HAP-1 (cell line): ENCODE data around the gene PCAT7.
"Not testable (repeated sequence)": the region's sequence is repeated elsewhere in the genome, so short reads cannot be mapped to it uniquely, and the experiment has no call there.

Source experiments
- DNase-seq, 2 experiments: peaks; one replicate each; pipeline ENCODE4 v3.0.0-alpha.2; 2016 to 2020; ENCODE audit warnings: low spot score in 2 of 2
- H3K27me3 ChIP-seq: fragments of 250-450 bp; sonication (Bioruptor Pico); 2 replicates; pipeline ENCODE4 v1.5.1; 2020; ENCODE audit warnings: low read depth, mild to moderate bottlenecking, moderate library complexity
- H3K36me3 ChIP-seq: fragments of 250-450 bp; sonication (Bioruptor Pico); replicated peaks from 2 replicates; pipeline ENCODE4 v1.5.1; 2020; ENCODE audit warnings: mild to moderate bottlenecking
- H3K4me1 ChIP-seq: fragments of 250-450 bp; sonication (Bioruptor Pico); 2 replicates; pipeline ENCODE4 v1.5.1; 2020; ENCODE audit warnings: mild to moderate bottlenecking
- H3K4me3 ChIP-seq: fragments of 250-450 bp; sonication (Bioruptor Pico); 2 replicates; pipeline ENCODE4 v1.5.1; 2020; ENCODE audit warnings: mild to moderate bottlenecking, moderate library complexity
- H3K9me3 ChIP-seq: fragments of 250-450 bp; sonication (Bioruptor Pico); 2 replicates; pipeline ENCODE4 v1.5.1; 2020; ENCODE audit warnings: mild to moderate bottlenecking, moderate library complexity
- in situ Hi-C: fragments of 300-500 bp; cut with MboI; formaldehyde crosslinking; loops from 3 replicates; pipeline ENCODE4 v1.14.3; 2020; ENCODE audit warnings: low sequenced_read_pairs, inconsistent platforms, mixed read lengths

The PCAT7 gene

DNA sequence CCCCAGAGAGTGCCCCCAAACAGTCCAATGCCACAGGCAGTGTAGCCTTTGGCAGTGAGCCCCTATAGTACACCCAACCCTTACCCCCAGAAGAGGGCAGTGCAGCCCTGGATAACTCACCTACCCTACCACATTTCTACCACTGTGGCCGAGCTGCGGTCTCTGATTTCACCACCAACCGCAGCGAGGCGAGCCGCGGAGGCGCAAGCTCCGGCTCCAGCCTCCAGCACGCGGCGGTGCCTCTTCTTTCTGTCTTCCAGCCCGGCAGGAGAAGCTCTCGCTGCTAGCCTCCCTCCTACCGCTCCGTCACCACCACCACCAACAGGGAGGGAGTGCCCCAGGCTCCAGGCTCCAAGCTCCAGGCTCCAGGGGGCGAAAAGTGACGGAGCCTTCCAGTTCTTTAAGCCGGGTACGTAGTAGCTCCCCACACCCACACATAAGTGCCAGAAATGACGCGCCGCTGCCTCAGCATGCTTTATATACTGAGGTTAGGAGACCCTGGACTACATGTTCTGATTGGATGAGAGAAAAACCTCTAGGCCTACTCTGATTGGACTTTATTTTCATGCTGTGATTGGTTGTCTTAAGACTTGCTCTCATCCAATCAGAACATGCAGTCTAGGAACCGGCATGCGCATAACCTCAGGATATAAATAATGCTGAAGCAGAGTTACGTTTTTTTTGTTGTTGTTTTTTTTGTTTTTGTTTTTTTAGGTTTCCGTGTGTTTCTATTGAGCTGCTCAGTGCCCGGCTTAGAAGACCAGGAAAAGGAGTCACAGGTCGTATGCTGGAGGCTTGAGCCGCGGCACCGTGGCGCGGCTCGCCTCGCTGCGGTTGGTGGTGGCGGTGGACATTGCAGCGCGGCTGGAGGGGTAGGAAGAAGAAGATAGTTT is at the start of gene PCAT7:
Gene PCAT7, plus strand, starts transcription at position 645 of the 893 bp plus-strand sequence.
- Histone ChIP-seq H3K4me3 (peak within 1 kb of the TSS; percentile 51), H3K36me3 (no peaks in the 10 kb centered on the region), H3K27me3 (no peaks in the 10 kb centered on the region), H3K4me1 (peaks cover 7% of the 10 kb centered on the region; the same call in 1 of the 2 replicates), H3K9me3 (peaks cover 4% of the 10 kb centered on the region)
- in situ Hi-C loops, result no loop called here
- DNase-seq, result peak; percentile 78 to 87

DNA sequence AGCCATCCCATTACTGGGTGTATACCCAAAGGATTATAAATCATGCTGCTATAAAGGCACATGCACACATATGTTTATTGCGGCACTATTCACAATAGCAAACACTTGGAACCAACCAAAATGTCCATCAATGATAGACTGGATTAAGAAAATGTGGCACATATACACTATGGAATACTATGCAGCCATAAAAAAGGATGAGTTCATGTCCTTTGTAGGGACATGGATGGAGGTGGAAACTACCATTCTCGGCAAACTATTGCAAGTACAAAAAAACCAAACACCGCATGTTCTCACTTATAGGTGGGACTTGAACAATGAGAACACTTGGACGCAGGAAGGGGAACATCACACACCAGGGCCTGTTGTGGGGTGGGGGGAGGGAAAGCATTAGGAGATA is 48.5 kb upstream of the PCAT7 start:
- DNase-seq, H3K9me3 ChIP-seq, H3K4me1 ChIP-seq, H3K4me3 ChIP-seq, in situ Hi-C loops, H3K36me3 ChIP-seq, H3K27me3 ChIP-seq: not testable (repeated sequence)

DNA sequence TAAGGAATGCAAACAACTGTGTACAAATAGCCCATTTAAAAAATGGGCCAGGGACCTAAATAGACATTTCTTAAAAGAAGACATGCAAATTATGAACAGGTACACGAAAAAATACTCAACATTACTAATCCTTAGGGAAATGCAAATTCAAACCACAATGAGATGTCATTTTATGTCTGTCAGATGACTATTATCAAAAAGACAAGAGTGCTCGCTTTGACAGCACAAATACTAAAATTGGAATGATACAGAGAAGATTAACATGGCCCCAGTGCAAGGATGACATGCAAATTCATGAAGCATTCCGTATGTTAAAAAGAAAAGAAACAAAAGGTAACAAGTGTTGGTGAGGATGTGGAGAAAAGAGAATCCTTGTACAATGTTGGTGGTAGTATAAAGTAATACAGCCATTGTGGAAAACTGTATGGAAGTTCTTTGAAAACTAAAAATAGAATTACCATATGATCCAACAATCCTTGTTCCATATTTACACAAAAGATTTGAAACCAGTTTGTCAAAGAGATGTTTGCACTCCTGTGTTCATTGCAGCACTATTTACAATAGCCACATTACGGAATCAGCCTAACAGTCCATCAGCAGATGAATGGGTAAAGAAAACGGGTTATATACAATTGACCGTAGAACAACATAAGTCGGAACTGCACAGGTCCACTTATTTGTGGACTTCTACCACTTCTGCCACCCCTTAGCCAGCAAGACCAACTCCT is 47.2 kb upstream of the PCAT7 start:
- Histone ChIP-seq H3K27me3 (no peaks in the 10 kb centered on the region; the same call in 1 of the 2 replicates), H3K9me3 (no peaks in the 10 kb centered on the region), H3K4me1 (no peaks in the 10 kb centered on the region; the same call in 1 of the 2 replicates), H3K36me3 (no peaks in the 10 kb centered on the region), H3K4me3 (no peak overlapping the region)
- in situ Hi-C loops, result no loop called here
- no peak for DNase-seq

DNA sequence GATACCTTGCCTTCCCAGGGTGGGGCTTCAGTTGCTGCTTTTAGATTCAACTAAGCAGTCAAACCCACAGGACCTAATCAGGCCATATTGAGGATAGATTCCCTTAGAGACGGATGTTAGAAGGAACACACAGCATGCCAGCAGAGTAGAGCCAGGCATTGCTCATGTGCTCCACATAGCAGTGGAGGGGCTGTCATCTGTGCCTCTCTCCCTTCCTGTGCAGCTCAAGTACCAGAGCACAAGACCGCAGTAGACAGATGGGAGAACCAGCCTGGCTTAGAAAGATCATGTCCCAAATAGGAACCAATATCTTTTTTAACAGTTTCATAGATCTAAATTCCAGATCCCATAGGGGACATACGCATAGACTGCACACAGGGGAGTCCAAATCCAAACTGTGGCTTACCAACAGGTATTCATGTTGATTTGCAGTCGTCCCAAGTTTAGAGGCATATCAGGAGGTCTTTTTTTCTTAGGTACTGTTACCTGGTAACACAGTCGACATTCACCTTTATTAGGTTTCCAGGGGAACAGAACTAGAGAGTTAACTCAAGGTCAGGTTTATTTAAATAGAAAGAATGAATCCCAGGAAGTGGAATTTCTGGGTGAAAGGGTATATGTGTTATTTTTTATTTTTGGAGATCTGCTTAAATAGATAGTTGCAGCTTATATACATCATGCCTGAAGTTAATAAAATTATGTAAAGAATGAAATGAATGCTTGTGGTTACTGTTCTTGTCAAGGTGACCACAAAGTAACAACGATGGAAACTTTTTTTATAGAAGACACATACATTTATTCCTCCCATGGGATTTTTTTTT is 43.5 kb upstream of the PCAT7 start:
- H3K36me3 ChIP-seq, result no peaks in the 10 kb centered on the region
- DNase-seq, result no peak
- no peaks in the 10 kb centered on the region for H3K9me3 ChIP-seq
- no peaks in the 10 kb centered on the region; the same call in 1 of the 2 replicates for H3K4me1 ChIP-seq
- H3K27me3 ChIP-seq, result no peaks in the 10 kb centered on the region
- H3K4me3 ChIP-seq, result no peak overlapping the region
- in situ Hi-C loops, result no loop called here

DNA sequence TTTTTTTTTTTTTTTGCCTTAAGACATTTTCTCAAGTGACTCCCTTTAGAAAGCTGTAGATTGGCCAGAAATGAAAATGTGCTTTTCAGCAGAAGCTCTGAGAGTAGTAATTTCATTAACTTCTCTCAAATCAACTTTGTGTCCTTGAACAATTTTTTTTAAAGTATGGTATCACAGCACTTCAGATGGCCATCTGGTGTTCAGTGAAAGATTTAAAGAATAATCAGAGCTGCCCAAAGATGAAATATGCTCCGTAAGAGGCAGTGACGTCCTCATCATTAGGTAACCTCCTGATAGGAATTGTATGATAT is 43.0 kb upstream of the PCAT7 start:
- in situ Hi-C loops, result no loop called here

DNA sequence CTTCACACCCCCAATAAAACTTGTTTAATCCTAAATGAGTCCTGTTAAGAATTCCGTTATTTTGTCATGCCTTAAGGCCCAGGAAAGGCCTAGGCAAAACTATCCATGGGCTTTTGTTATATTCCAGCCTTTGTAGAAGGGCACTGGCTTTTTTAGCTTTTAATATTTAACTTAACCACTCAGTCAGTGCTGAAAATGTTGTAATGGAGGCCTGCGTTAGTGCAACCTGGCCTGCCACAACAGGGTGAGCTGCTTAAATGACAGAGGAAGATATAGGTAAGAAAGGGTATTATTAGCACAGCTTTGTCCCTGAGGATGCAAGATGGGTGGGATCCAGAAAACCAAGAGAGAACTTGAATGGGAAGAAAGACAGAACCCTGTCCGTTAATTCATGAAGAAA is 40.2 kb upstream of the PCAT7 start:
- H3K36me3 ChIP-seq, result no peaks in the 10 kb centered on the region
- H3K27me3 ChIP-seq, result no peaks in the 10 kb centered on the region
- no peak for DNase-seq
- H3K4me3 ChIP-seq, result no peak overlapping the region
- no peaks in the 10 kb centered on the region for H3K9me3 ChIP-seq
- H3K4me1 ChIP-seq, result no peaks in the 10 kb centered on the region
- in situ Hi-C loops, result no loop called here

More for the DNA sequence above, 43.0 kb upstream of the PCAT7 start:
- Histone ChIP-seq H3K27me3 (no peaks in the 10 kb centered on the region), H3K4me3 (no peak overlapping the region), H3K4me1 (no peaks in the 10 kb centered on the region; the same call in 1 of the 2 replicates), H3K9me3 (no peaks in the 10 kb centered on the region), H3K36me3 (no peaks in the 10 kb centered on the region)
- no peak for DNase-seq

DNA sequence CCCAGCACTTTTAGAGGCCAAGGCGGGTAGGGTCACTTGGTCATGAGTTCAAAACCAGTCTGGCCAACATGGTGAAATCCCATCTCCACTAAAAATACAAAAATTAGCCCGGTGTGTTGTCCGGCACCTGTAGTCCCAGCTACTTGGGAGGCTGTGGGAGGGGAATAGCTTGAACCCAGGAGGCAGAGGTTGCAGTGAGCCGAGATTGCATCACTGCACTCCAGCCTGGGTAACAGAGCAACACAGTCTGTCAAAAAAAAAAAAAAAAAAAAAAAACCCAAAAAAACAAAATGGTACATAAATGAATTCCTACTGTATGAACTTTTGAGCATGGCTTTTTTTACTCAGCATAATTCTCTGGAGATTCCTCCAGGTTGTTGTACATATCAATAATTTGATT is 37.6 kb upstream of the PCAT7 start:
- in situ Hi-C loops, result no loop called here
- no peak overlapping the region for H3K4me3 ChIP-seq
- DNase-seq, result no peak
- no peaks in the 10 kb centered on the region for H3K27me3 ChIP-seq
- no peaks in the 10 kb centered on the region for H3K36me3 ChIP-seq
- H3K4me1 ChIP-seq, result no peaks in the 10 kb centered on the region
- H3K9me3 ChIP-seq, result no peaks in the 10 kb centered on the region

DNA sequence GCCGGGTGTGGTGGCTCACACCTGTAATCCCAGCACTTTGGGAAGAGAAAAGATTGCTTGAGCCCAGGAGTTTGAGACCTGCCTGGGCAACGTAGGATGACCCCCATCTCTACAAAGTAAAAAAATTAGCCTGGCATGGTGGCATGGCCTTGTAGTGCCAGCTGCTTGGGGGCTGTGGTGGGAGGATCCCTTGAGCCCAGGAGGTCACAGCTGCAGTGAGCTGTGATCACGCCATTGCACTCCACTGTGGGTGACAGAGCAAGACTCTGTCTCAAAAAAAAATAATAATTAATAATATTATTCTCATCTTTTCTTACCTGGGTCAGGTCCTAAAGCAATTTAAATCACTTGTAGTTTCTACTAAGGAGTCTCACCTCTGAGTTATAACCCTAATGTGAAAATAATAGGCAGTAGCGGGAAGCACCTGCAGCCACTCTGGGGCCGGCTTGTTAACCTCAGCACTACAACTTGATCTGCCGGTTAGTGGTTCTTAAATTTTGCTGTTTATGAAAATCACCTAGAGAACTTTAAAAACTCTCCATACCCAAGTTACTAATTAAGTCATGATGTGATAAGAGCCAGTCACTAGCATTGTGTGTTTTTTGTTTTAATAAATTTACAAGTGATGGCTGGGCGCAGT is 29.4 kb upstream of the PCAT7 start:
- no peaks in the 10 kb centered on the region for H3K4me1 ChIP-seq
- DNase-seq, result no peak
- no peak overlapping the region for H3K4me3 ChIP-seq
- no peaks in the 10 kb centered on the region for H3K9me3 ChIP-seq
- no peaks in the 10 kb centered on the region for H3K36me3 ChIP-seq
- in situ Hi-C loops, result no loop called here
- H3K27me3 ChIP-seq, result no peaks in the 10 kb centered on the region

DNA sequence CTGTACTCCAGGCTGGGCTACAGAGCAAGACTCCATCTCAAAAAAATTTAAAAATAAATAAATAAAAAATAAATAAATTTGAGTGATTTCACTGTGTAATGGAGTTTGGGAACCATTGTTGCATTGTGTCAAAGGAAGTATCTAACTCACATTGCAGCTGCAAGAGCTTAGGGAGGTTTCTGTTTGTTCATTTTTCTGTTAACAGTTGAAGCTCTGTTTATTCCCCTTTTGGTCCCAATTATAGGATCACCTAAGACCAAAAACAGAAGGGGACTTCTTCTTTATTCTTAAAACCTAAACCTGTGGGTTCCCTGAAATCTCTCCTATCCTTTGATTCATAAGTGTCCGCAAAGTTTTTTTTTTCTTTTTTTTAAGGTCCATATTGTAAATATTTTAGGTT is 28.6 kb upstream of the PCAT7 start:
- no peaks in the 10 kb centered on the region for H3K4me1 ChIP-seq
- no peaks in the 10 kb centered on the region for H3K36me3 ChIP-seq
- no peaks in the 10 kb centered on the region for H3K27me3 ChIP-seq
- H3K9me3 ChIP-seq, result no peaks in the 10 kb centered on the region
- DNase-seq, result no peak
- in situ Hi-C loops, result no loop called here
- H3K4me3 ChIP-seq, result no peak overlapping the region

DNA sequence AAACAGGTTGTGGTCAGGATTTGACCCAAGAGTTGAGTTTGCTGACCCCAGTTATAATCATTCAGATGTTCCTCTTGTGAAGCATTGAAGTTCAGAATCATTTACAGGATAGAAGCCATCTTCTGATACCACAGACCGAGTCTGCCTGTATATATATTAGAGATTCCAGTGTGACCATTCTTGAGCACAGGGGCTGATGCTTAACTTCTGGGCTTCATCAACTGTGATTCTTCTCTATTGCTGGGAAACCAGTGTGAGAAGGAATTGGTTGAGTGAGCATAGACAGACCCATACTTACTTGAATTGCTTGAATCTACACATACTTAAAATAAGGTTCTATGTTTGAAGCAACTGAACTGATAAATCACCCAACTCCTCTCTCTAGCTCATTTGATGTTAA is 27.9 kb upstream of the PCAT7 start:
- in situ Hi-C loops, result no loop called here
- no peaks in the 10 kb centered on the region for H3K4me1 ChIP-seq
- no peak for DNase-seq
- no peak overlapping the region for H3K4me3 ChIP-seq
- no peaks in the 10 kb centered on the region for H3K27me3 ChIP-seq
- H3K9me3 ChIP-seq, result no peaks in the 10 kb centered on the region
- H3K36me3 ChIP-seq, result no peaks in the 10 kb centered on the region

DNA sequence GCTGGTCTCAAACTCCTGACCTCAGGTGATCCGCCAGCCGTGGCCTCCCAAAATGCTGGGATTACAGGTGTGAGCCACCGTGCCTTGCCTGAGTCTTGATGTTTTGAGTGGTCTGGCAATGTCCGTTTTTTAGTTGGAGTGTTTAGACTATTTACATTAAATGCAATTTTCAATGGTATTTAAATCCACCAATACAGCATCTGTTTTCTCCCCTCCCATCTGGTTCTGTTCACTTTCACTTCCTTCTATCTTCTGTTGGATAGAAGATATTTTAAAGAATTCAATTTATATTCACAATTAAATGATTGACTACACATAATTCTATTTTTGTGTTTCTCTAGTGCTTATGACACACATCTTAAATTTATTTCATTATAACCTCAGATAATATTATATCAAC is 26.0 kb upstream of the PCAT7 start:
- DNase-seq, result no peak
- in situ Hi-C loops, result no loop called here
- H3K9me3 ChIP-seq, result no peaks in the 10 kb centered on the region
- no peaks in the 10 kb centered on the region for H3K36me3 ChIP-seq
- no peak overlapping the region for H3K4me3 ChIP-seq
- no peaks in the 10 kb centered on the region for H3K27me3 ChIP-seq
- H3K4me1 ChIP-seq, result no peaks in the 10 kb centered on the region

DNA sequence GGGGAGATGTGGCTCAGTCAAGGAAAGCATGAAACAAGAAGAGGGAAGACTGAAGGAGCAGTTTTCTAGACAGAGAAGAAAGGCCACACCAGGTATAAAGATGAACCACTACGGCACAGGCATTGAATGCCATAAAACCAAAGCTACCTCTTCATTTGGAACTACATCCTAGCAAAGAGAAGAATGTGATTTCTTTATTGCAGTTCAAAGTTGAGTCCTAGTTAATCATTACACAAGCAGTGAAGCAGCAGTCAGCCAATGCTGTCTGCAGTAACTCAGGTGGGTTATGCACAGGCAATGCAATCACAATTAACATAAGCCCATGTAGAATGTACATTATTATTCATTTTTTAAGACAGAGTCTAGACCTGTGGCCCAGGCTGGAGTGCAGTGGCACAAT is 21.7 kb upstream of the PCAT7 start:
- DNase-seq, result no peak
- H3K4me3 ChIP-seq, result no peak overlapping the region
- no peaks in the 10 kb centered on the region for H3K36me3 ChIP-seq
- in situ Hi-C loops, result no loop called here
- H3K9me3 ChIP-seq, result no peaks in the 10 kb centered on the region
- H3K4me1 ChIP-seq, result no peaks in the 10 kb centered on the region
- no peaks in the 10 kb centered on the region for H3K27me3 ChIP-seq

DNA sequence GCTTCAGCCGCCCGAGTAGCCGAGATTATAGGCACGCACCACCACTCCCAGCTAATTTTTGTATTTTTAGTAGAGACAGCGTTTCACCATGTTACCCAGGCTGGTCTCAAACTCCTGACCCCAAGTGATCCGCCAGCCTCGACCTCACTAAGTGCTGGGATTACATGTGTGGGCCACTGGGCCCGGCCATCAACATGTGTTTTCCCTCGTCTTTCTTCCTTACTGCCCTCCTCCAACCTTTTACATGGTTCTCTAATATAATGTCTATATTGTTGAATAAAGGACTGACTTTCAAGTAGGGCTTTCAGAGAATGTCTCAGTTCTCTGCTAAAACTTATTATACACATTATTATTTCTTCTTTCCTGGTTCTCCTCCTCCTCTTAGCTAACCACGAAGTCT is 21.3 kb upstream of the PCAT7 start:
- no peaks in the 10 kb centered on the region for H3K36me3 ChIP-seq
- H3K27me3 ChIP-seq, result no peaks in the 10 kb centered on the region
- H3K4me1 ChIP-seq, result no peaks in the 10 kb centered on the region
- in situ Hi-C loops, result no loop called here
- H3K9me3 ChIP-seq, result no peaks in the 10 kb centered on the region
- no peak for DNase-seq
- no peak overlapping the region for H3K4me3 ChIP-seq
